WTC11 (cell line): ENCODE measurements around the gene DAO. TPM values are rescaled to one million over a fixed set of nuclear protein-coding genes. Genes with fewer than 3 reads are reported as not detected.

ENCODE experiments used
- ATAC-seq: fragments of 200-7000 bp; cut with Tn5 transposase; 2 replicates; pipeline ENCODE4 v1.10.0; 2021; ENCODE audit warnings: mild to moderate bottlenecking, moderate library complexity
- CTCF ChIA-PET: fragments of 300-600 bp; sonication (Branson Sonifier 250); formaldehyde crosslinking; loops from one replicate; lab custom pipeline; 2021; ENCODE audit warnings: antibody characterized with exemption; lab: Charles Lee
- POLR2A ChIA-PET: fragments of 350-600 bp; sonication (Branson Sonifier 250); formaldehyde crosslinking; loops from one replicate; lab custom pipeline; 2021; ENCODE audit warnings: antibody characterized with exemption; lab: Charles Lee
- DNase-seq: peaks from one replicate; pipeline ENCODE4 v3.0.0; 2021; ENCODE audit warnings: low spot score
- H3K27ac Mint-ChIP-seq: 2 replicates; pipeline ENCODE4 v1.8.0; 2021; ENCODE audit warnings: mixed read lengths
- H3K27me3 Mint-ChIP-seq: 2 replicates; pipeline ENCODE4 v1.8.0; 2021; ENCODE audit warnings: low read depth, mild to moderate bottlenecking, moderate library complexity, mixed read lengths
- H3K36me3 Mint-ChIP-seq: 2 replicates; pipeline ENCODE4 v1.8.0; 2021; ENCODE audit warnings: mixed read lengths
- H3K4me1 Mint-ChIP-seq: 2 replicates; pipeline ENCODE4 v1.8.0; 2022; ENCODE audit warnings: mixed read lengths
- H3K4me3 Mint-ChIP-seq: 2 replicates; pipeline ENCODE4 v1.8.0; 2021; ENCODE audit warnings: mild to moderate bottlenecking, moderate library complexity, mixed read lengths
- H3K9me3 Mint-ChIP-seq: 2 replicates; pipeline ENCODE4 v1.8.0; 2021; ENCODE audit warnings: mixed read lengths
- AR ChIP-seq: fragments of 250-450 bp; sonication (Bioruptor Pico); IDR thresholded peaks from 2 replicates; pipeline ENCODE4 v1.9.0; 2021; ENCODE audit warnings: mild to moderate bottlenecking
- ARID4B ChIP-seq: sonication (generic); formaldehyde crosslinking; IDR thresholded peaks from 2 replicates; pipeline ENCODE4 v1.8.0; 2023; ENCODE audit warnings: missing genetic modification reagents, mild to moderate bottlenecking, borderline replicate concordance
- ATF1 ChIP-seq: sonication (generic); formaldehyde crosslinking; IDR thresholded peaks from 2 replicates; pipeline ENCODE4 v1.8.1; 2023; ENCODE audit warnings: mild to moderate bottlenecking, moderate library complexity, missing genetic modification reagents
- ATF3 ChIP-seq: sonication (generic); formaldehyde crosslinking; conservative IDR thresholded peaks from 2 replicates; pipeline ENCODE4 v1.8.1; 2022; ENCODE audit warnings: mild to moderate bottlenecking, missing genetic modification reagents
- CBFB ChIP-seq: sonication (generic); formaldehyde crosslinking; IDR thresholded peaks from 2 replicates; pipeline ENCODE4 v1.8.1; 2022; ENCODE audit warnings: mild to moderate bottlenecking, low read depth, missing genetic modification reagents
- ELF4 ChIP-seq: sonication (generic); formaldehyde crosslinking; IDR thresholded peaks from 2 replicates; pipeline ENCODE4 v1.8.1; 2022; ENCODE audit warnings: low read depth, mild to moderate bottlenecking, moderate library complexity, missing genetic modification reagents
- ETV6 ChIP-seq: sonication (generic); formaldehyde crosslinking; IDR thresholded peaks from 2 replicates; pipeline ENCODE4 v1.8.1; 2022; ENCODE audit warnings: mild to moderate bottlenecking, missing genetic modification reagents
- HMGXB4 ChIP-seq: sonication (generic); formaldehyde crosslinking; IDR thresholded peaks from 2 replicates; pipeline ENCODE4 v1.8.1; 2023; ENCODE audit warnings: mild to moderate bottlenecking, moderate library complexity, missing genetic modification reagents
- KAT7 ChIP-seq: sonication (generic); formaldehyde crosslinking; IDR thresholded peaks from 2 replicates; pipeline ENCODE4 v1.8.1; 2023; ENCODE audit warnings: missing genetic modification reagents, mild to moderate bottlenecking, borderline replicate concordance
- NFE2L1 ChIP-seq: sonication (generic); formaldehyde crosslinking; IDR thresholded peaks from 2 replicates; pipeline ENCODE4 v1.8.1; 2023; ENCODE audit warnings: missing genetic modification reagents
- RELA ChIP-seq: sonication (generic); formaldehyde crosslinking; IDR thresholded peaks from 2 replicates; pipeline ENCODE4 v1.8.1; 2022; ENCODE audit warnings: missing genetic modification reagents, mild to moderate bottlenecking, borderline replicate concordance
- SMAD4 ChIP-seq: sonication (generic); formaldehyde crosslinking; IDR thresholded peaks from 2 replicates; pipeline ENCODE4 v1.8.0; 2022; ENCODE audit warnings: mild to moderate bottlenecking, missing genetic modification reagents
- TEAD1 ChIP-seq: sonication (generic); formaldehyde crosslinking; IDR thresholded peaks from 2 replicates; pipeline ENCODE4 v1.8.0; 2022; ENCODE audit warnings: mild to moderate bottlenecking, missing genetic modification reagents
- TEAD4 ChIP-seq: sonication (generic); formaldehyde crosslinking; IDR thresholded peaks from 2 replicates; pipeline ENCODE4 v1.8.0; 2022; ENCODE audit warnings: mild to moderate bottlenecking, missing genetic modification reagents
- TP53 ChIP-seq: sonication (generic); formaldehyde crosslinking; IDR thresholded peaks from 2 replicates; pipeline ENCODE4 v1.8.1; 2023; ENCODE audit warnings: mild to moderate bottlenecking, missing genetic modification reagents
- ZBTB43 ChIP-seq: sonication (generic); formaldehyde crosslinking; IDR thresholded peaks from 2 replicates; pipeline ENCODE4 v1.8.1; 2023; ENCODE audit warnings: mild to moderate bottlenecking, missing genetic modification reagents
- ZNF121 ChIP-seq: sonication (generic); formaldehyde crosslinking; IDR thresholded peaks from 2 replicates; pipeline ENCODE4 v1.8.0; 2023; ENCODE audit warnings: missing genetic modification reagents
- ZNF232 ChIP-seq: sonication (generic); formaldehyde crosslinking; IDR thresholded peaks from 2 replicates; pipeline ENCODE4 v1.8.0; 2022; ENCODE audit warnings: mild to moderate bottlenecking, missing genetic modification reagents
- ZNF416 ChIP-seq: fragments of 250-450 bp; sonication (Bioruptor Pico); IDR thresholded peaks from 2 replicates; pipeline ENCODE4 v1.9.0; 2021; ENCODE audit warnings: mild to moderate bottlenecking, inconsistent platforms
- ZNF512 ChIP-seq: sonication (generic); formaldehyde crosslinking; IDR thresholded peaks from 2 replicates; pipeline ENCODE4 v1.8.1; 2022; ENCODE audit warnings: missing genetic modification reagents, borderline replicate concordance
- total RNA-seq: library from RNA; stranded (reverse); gene quantifications from 3 replicates; pipeline ENCODE4 v1.2.3, GENCODE V29; 2021

DAO gene
- total RNA-seq, 1 experiment from 2014 or later, result 0.17 TPM

- POLR2A ChIA-PET, result no interaction called here
- H3K9me3 Mint-ChIP-seq, result peaks cover 5% of the 10 kb centered on the region
- no peak for DNase-seq
- peaks cover 25% of the 10 kb centered on the region for H3K4me1 Mint-ChIP-seq
- H3K27me3 Mint-ChIP-seq, result peaks cover 4% of the 10 kb centered on the region; the same call in 1 of the 2 replicates
- CTCF ChIA-PET, result interaction anchor here (0.5 to 2.0 kb wide), 5 partner anchors 35 to 501 kb away, joined by 3 to 7 read pairs (median 4); no protein-coding TSS in a partner anchor
- ATAC-seq, result no peak
- TF ChIP-seq TEAD1 (CRISPR knock-in tag) (no peak), ZNF232 (CRISPR knock-in tag) (no peak), ZBTB43 (no peak), ATF1 (CRISPR knock-in tag) (no peak), TEAD4 (CRISPR knock-in tag) (no peak), SMAD4 (CRISPR knock-in tag) (no peak), ZNF416 (CRISPR knock-in tag) (no peak), RELA (CRISPR knock-in tag) (no peak), ARID4B (CRISPR knock-in tag) (no peak), HMGXB4 (no peak), TP53 (no peak), ATF3 (CRISPR knock-in tag) (no peak), AR (CRISPR knock-in tag) (no peak), ZNF121 (CRISPR knock-in tag) (no peak), ELF4 (CRISPR knock-in tag) (no peak), ZNF512 (no peak), KAT7 (CRISPR knock-in tag) (no peak), ETV6 (no peak), NFE2L1 (CRISPR knock-in tag) (no peak), CBFB (no peak)
- no peak overlapping the region for H3K4me3 Mint-ChIP-seq
- peaks cover 3% of the 10 kb centered on the region; the same call in 1 of the 2 replicates for H3K36me3 Mint-ChIP-seq
- no peak overlapping the region for H3K27ac Mint-ChIP-seq
Observed at GRCh38 chr12:108861878-108862587, 17.9 kb upstream of the DAO start.
